Prostate gland (tissue), 2 donors: ENCODE results near the gene SNUPN. TPM values are rescaled to one million over a fixed set of nuclear protein-coding genes. Genes with fewer than 3 reads are reported as not detected.
A peak's percentile ranks its signal among the peaks of the same experiment; 100 is the strongest.

Experiments used
- DNase-seq: peaks from one replicate; pipeline ENCODE4 v3.0.0-alpha.2; 2019; ENCODE audit warnings: low spot score
- H3K27ac ChIP-seq, 2 donors: fragments of 200-600 bp; sonication (generic); 2 replicates each; pipeline ENCODE4 v1.5.1; 2017 to 2019
- H3K27me3 ChIP-seq: fragments of 200-600 bp; sonication (generic); replicated peaks from 2 replicates; pipeline ENCODE4 v1.5.1; 2019; ENCODE audit not compliant: insufficient read depth
- H3K36me3 ChIP-seq, 2 donors: fragments of 200-600 bp; sonication (generic); 1 replicate in 1 of 2; 2 replicates in 1 of 2; pipeline versions ENCODE4 v1.5.1 to v1.8.1; 2017 to 2019
- H3K4me1 ChIP-seq: fragments of 200-600 bp; sonication (generic); replicated peaks from 2 replicates; pipeline ENCODE4 v1.5.1; 2019
- H3K4me3 ChIP-seq, 2 donors: fragments of 200-600 bp; sonication (generic); 2 replicates each; pipeline ENCODE4 v1.5.1; 2017 to 2019
- H3K9me3 ChIP-seq: fragments of 200-600 bp; sonication (generic); 2 replicates; pipeline ENCODE4 v1.5.1; 2017
- POLR2A ChIP-seq: fragments of 450-650 bp; IDR thresholded peaks from one replicate; pipeline ENCODE4 v1.6.1; 2016; ENCODE audit warnings: antibody characterized with exemption, mild to moderate bottlenecking
- POLR2AphosphoS5 ChIP-seq: sonication (generic); formaldehyde crosslinking; IDR thresholded peaks from one replicate; pipeline ENCODE4 v1.6.1; 2017; ENCODE audit warnings: antibody characterized with exemption
- WGBS: methylation state at CpG from one replicate; pipeline ENCODE4 v1.1.5; 2018; 5-methylcytosine and 5-hydroxymethylcytosine counted together
- intact Hi-C: fragments of 100-400 bp; cut with DNase I; formaldehyde crosslinking; loops from one replicate; pipeline ENCODE4 v1.14.2; 2022
- total RNA-seq, 2 donors: library from RNA; depleted of rRNA; stranded (reverse); fragments of >200 nt; gene quantifications; one replicate each; pipeline ENCODE4 v1.1.0, GENCODE V29; 2016
- TF ChIP-seq, protein P1 (sequence below), 4 experiments: fragments of 200-600 bp in 2 of 4; fragments of 450-650 bp in 2 of 4; sonication (generic) in 2 of 4; IDR thresholded peaks; 1 replicate in 3 of 4; 2 replicates in 1 of 4; pipeline ENCODE4 v1.5.1; 2016 to 2019; ENCODE audit warnings: antibody characterized with exemption in 4 of 4, mild to moderate bottlenecking in 2 of 4, moderate library complexity in 2 of 4

SNUPN gene
- total RNA-seq, 2 donors from 2014 or later = 17.7 to 21.6 TPM

DNA sequence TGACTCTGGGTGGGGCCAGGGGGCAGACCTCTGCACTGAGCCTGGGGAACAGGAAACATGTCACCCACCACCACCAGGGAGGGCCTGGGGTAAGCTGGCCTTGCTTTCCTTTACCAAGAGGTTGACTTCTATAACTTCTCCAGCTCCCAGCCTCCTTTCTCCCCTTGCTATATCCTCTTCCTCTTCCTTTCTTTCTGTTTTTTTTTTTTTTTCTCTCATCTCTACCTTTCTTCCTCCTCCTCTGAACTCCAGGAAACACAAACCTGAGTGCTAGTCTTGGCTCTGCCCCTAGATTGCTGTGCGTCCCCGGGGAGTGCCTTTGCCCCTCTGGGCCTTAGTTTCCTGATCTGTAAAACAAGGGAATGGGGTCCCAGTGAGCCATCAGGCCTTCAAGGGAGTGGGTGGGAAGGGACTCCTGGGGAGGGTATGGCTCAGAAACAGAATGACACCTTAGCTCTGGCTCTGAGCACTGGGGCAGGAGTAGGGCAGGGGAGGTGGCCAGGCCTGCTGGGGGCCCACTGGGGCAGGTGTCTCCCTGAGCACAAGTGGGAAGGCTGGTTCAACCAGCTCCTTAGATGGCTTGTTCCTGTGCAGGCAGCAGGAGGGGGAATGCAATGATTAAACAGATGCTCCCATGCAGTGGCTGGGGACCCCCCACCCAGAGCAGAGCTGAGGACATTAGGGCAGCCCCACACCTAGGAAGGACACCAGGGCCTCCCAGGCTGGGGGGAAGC lies 26.5 kb upstream of the SNUPN start:
- Histone ChIP-seq H3K9me3 (no peaks in the 10 kb centered on the region), H3K36me3 (no peaks in the 10 kb centered on the region), H3K4me1 (peaks cover 33% of the 10 kb centered on the region), H3K27me3 (no peaks in the 10 kb centered on the region), H3K4me3 (peak overlapping the region; percentile 12 to 16), H3K27ac (peak overlapping the region; percentile 33 to 41)
- TF ChIP-seq, protein P1, sequence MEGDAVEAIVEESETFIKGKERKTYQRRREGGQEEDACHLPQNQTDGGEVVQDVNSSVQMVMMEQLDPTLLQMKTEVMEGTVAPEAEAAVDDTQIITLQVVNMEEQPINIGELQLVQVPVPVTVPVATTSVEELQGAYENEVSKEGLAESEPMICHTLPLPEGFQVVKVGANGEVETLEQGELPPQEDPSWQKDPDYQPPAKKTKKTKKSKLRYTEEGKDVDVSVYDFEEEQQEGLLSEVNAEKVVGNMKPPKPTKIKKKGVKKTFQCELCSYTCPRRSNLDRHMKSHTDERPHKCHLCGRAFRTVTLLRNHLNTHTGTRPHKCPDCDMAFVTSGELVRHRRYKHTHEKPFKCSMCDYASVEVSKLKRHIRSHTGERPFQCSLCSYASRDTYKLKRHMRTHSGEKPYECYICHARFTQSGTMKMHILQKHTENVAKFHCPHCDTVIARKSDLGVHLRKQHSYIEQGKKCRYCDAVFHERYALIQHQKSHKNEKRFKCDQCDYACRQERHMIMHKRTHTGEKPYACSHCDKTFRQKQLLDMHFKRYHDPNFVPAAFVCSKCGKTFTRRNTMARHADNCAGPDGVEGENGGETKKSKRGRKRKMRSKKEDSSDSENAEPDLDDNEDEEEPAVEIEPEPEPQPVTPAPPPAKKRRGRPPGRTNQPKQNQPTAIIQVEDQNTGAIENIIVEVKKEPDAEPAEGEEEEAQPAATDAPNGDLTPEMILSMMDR (IDR thresholded peaks at IDR 0.05) = no peak
- TF ChIP-seq POLR2AphosphoS5 (no peak), POLR2A (no peak)
- intact Hi-C loops = no loop called here
- 58% methylated on average over 2 of the region's 2 CpGs for WGBS
- DNase-seq = no peak

DNA sequence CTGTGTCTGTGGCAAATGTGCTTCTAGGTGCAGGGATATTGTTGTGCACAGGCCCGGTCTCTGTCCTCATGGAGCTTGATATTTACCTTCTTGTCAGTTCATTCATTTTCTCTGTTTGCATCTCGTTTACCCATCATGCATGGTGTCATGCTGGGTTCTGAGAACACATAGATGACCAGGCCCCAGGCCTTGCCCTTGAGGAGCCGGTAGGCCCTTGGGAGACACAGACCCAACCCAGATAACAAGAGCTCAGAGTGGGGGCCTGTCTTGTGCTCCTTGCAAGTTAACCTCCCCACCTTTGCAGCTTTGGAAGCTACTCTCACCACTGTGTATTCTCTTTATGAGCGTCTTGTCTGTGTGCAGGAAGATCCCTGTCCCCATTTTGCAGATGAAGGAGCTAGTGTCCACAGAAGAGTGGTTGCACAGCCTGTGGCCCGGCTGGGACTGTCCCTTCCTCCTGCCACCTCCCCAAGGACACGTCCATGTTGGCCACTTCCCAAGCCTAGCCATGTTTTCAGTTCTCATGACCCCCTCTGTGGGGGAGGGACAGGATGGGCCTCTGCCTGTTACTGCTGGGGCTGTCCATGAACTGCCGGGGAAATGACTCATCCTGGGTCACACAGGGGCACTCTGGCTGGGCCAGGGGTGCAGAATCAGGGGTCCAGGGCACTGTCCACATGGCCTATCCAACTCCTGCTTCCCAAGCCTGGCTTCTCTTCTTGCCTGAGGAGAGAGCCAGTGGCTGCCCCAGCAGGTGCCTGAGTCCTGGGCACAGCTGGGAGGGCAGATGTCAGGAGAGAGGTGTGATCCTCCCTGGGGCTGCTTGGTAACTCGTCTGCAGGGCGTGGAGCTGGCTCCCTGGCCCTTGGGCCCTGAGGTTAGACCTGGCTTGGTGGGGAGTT lies 25.6 kb upstream of the SNUPN start:
- TF ChIP-seq, protein P1 (IDR thresholded peaks at IDR 0.05) = no peak
- no peak for TF ChIP-seq POLR2A
- no peak for TF ChIP-seq POLR2AphosphoS5
- intact Hi-C loops = no loop called here
- H3K36me3 ChIP-seq = no peaks in the 10 kb centered on the region
- peak overlapping the region; percentile 33 to 41 for H3K27ac ChIP-seq
- H3K9me3 ChIP-seq = no peaks in the 10 kb centered on the region
- peak overlapping the region; percentile 12 to 16 for H3K4me3 ChIP-seq
- H3K4me1 ChIP-seq = peaks cover 37% of the 10 kb centered on the region
- H3K27me3 ChIP-seq = no peaks in the 10 kb centered on the region
- 39% methylated on average over 8 of the region's 9 CpGs for WGBS
- DNase-seq = no peak

DNA sequence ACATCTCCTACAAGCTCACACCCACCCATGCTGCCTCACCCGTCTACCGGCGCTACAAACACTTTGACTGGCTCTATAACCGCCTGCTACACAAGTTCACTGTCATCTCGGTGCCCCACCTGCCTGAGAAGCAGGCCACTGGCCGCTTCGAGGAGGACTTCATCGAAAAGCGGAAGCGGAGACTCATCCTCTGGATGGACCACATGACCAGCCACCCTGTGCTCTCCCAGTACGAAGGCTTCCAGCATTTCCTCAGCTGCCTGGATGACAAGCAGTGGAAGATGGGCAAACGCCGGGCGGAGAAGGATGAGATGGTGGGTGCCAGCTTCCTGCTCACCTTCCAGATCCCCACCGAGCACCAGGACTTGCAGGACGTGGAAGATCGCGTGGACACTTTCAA lies 24.3 kb upstream of the SNUPN start:
- Histone ChIP-seq H3K4me3 (peak overlapping the region in 1 of 2 donors; percentile 16), H3K27ac (no peak overlapping the region)
- intact Hi-C loops = loop anchor here (5.0 kb wide), 1 partner anchor 73 kb away; the partner anchor contains the start of gene PTPN9

DNA sequence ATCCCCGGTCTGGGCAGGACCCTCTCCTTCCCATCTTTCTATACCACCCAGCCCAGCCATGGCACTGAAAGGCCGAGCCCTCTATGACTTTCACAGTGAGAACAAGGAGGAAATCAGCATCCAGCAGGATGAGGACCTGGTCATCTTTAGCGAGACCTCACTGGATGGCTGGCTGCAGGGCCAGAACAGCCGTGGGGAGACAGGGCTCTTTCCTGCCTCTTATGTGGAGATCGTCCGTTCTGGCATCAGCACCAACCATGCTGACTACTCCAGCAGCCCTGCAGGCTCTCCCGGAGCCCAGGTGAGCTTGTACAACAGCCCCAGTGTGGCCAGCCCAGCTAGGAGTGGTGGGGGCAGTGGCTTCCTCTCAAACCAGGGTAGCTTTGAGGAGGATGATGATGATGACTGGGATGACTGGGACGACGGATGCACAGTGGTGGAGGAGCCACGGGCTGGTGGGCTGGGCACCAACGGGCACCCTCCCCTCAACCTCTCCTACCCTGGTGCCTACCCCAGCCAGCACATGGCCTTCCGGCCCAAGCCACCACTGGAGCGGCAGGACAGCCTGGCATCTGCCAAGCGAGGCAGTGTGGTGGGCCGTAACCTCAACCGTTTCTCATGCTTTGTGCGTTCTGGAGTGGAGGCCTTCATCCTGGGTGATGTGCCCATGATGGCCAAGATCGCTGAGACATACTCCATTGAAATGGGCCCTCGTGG lies 23.7 kb upstream of the SNUPN start:
- no peak for TF ChIP-seq POLR2AphosphoS5
- no peak for TF ChIP-seq POLR2A
- TF ChIP-seq, protein P1 (IDR thresholded peaks at IDR 0.05) = no peak
- no peak for DNase-seq
- H3K4me3 ChIP-seq = peak overlapping the region; percentile 70 to 77
- intact Hi-C loops = loop anchor here (5.0 kb wide), 1 partner anchor 72 kb away; the partner anchor contains the start of gene PTPN9
- no peaks in the 10 kb centered on the region for H3K36me3 ChIP-seq
- WGBS = 76% methylated on average over 17 of the region's 19 CpGs
- H3K9me3 ChIP-seq = no peaks in the 10 kb centered on the region
- no peaks in the 10 kb centered on the region for H3K27me3 ChIP-seq
- peak overlapping the region; percentile 92 to 93 for H3K27ac ChIP-seq
- peaks cover 37% of the 10 kb centered on the region for H3K4me1 ChIP-seq

More for the DNA sequence above, 24.3 kb upstream of the SNUPN start:
- DNase-seq = no peak
- Histone ChIP-seq H3K36me3 (no peaks in the 10 kb centered on the region), H3K9me3 (no peaks in the 10 kb centered on the region), H3K27me3 (no peaks in the 10 kb centered on the region), H3K4me1 (peaks cover 37% of the 10 kb centered on the region)
- 89% methylated on average over 18 of the region's 18 CpGs for WGBS
- TF ChIP-seq, protein P1 (IDR thresholded peaks at IDR 0.05) = no peak
- TF ChIP-seq POLR2A (no peak), POLR2AphosphoS5 (no peak)
